ENCODE results near the gene NHSL1.

The NHSL1 gene

GRCh38 chr6:138512609-138513008 is 13.3 kb upstream of the NHSL1 start:
- Histone ChIP-seq H3K9ac (ENCODE audit: low read depth in 1 of 2, low read length in 2 of 2) (no peak overlapping the region), H3K4me1 (ENCODE audit: control insufficient read depth in 1 of 2, insufficient read depth in 2 of 2, low read length in 2 of 2) (peaks cover 11 to 13% of the 10 kb centered on the region in 2 donors), H3K9me3 (ENCODE audit: control insufficient read depth in 1 of 2, low read length in 2 of 2) (no peaks in the 10 kb centered on the region), H3K27me3 (ENCODE audit: control insufficient read depth in 1 of 2, insufficient read depth in 2 of 2, low read length in 2 of 2) (no peaks in the 10 kb centered on the region), H3K36me3 (ENCODE audit: control insufficient read depth in 1 of 2, insufficient read depth in 2 of 2, low read length in 2 of 2) (no peaks in the 10 kb centered on the region), H3K27ac (ENCODE audit: low read depth, low read length) (no peak overlapping the region), H3K4me3 (ENCODE audit: low read depth in 1 of 2, low read length in 2 of 2) (no peak overlapping the region)

GRCh38 chr6:138510093-138510492 is 10.8 kb upstream of the NHSL1 start:
- Histone ChIP-seq H3K27me3 (ENCODE audit: control insufficient read depth in 1 of 2, insufficient read depth in 2 of 2, low read length in 2 of 2) (no peaks in the 10 kb centered on the region), H3K36me3 (ENCODE audit: control insufficient read depth in 1 of 2, insufficient read depth in 2 of 2, low read length in 2 of 2) (no peaks in the 10 kb centered on the region), H3K27ac (ENCODE audit: low read depth, low read length) (no peak overlapping the region), H3K4me3 (ENCODE audit: low read depth in 1 of 2, low read length in 2 of 2) (no peak overlapping the region), H3K4me1 (ENCODE audit: control insufficient read depth in 1 of 2, insufficient read depth in 2 of 2, low read length in 2 of 2) (peaks cover 22 to 32% of the 10 kb centered on the region in 2 donors), H3K9ac (ENCODE audit: low read depth in 1 of 2, low read length in 2 of 2) (no peak overlapping the region), H3K9me3 (ENCODE audit: control insufficient read depth in 1 of 2, low read length in 2 of 2) (no peaks in the 10 kb centered on the region)

DNA sequence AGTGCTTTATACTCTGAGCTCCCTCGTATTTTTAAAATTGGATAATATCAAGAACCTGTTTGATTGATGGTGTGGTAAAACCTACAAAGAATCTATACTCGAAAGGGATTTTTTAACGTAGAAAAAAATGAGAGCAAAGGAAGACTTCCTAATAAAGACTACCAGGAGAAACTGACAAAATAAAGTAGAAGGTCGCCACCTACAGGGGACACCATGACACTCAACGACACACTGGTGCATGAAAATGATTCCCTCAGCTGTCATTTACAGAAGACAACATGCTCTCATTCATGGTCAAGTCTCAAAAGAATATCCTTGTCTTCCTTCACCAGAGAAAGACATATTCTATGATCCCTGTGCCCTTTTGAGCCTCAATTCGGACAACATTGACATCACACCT is 10.1 kb upstream of the NHSL1 start:
- H3K9me3 ChIP-seq (ENCODE audit: control insufficient read depth in 1 of 2, low read length in 2 of 2): no peaks in the 10 kb centered on the region
- no peak overlapping the region for H3K9ac ChIP-seq (ENCODE audit: low read depth in 1 of 2, low read length in 2 of 2)
- no peak overlapping the region for H3K27ac ChIP-seq (ENCODE audit: low read depth, low read length)
- H3K4me1 ChIP-seq (ENCODE audit: control insufficient read depth in 1 of 2, insufficient read depth in 2 of 2, low read length in 2 of 2): peaks cover 26 to 39% of the 10 kb centered on the region in 2 donors
- no peaks in the 10 kb centered on the region for H3K27me3 ChIP-seq (ENCODE audit: control insufficient read depth in 1 of 2, insufficient read depth in 2 of 2, low read length in 2 of 2)
- no peaks in the 10 kb centered on the region for H3K36me3 ChIP-seq (ENCODE audit: control insufficient read depth in 1 of 2, insufficient read depth in 2 of 2, low read length in 2 of 2)
- no peak overlapping the region for H3K4me3 ChIP-seq (ENCODE audit: low read depth in 1 of 2, low read length in 2 of 2)

GRCh38 chr6:138508676-138508988 is 9.3 kb upstream of the NHSL1 start:
- no peaks in the 10 kb centered on the region for H3K9me3 ChIP-seq (ENCODE audit: control insufficient read depth in 1 of 2, low read length in 2 of 2)
- H3K9ac ChIP-seq (ENCODE audit: low read depth in 1 of 2, low read length in 2 of 2): peak overlapping the region in 1 of 2 donors; percentile 20
- H3K27ac ChIP-seq (ENCODE audit: low read depth, low read length): no peak overlapping the region
- H3K4me3 ChIP-seq (ENCODE audit: low read depth in 1 of 2, low read length in 2 of 2): peak overlapping the region in 1 of 2 donors; percentile 30
- H3K36me3 ChIP-seq (ENCODE audit: control insufficient read depth in 1 of 2, insufficient read depth in 2 of 2, low read length in 2 of 2): no peaks in the 10 kb centered on the region
- H3K27me3 ChIP-seq (ENCODE audit: control insufficient read depth in 1 of 2, insufficient read depth in 2 of 2, low read length in 2 of 2): no peaks in the 10 kb centered on the region
- peaks cover 26 to 40% of the 10 kb centered on the region in 2 donors for H3K4me1 ChIP-seq (ENCODE audit: control insufficient read depth in 1 of 2, insufficient read depth in 2 of 2, low read length in 2 of 2)

GRCh38 chr6:138507977-138508675 is 8.8 kb upstream of the NHSL1 start:
- peaks cover 27 to 41% of the 10 kb centered on the region in 2 donors for H3K4me1 ChIP-seq (ENCODE audit: control insufficient read depth in 1 of 2, insufficient read depth in 2 of 2, low read length in 2 of 2)
- peak overlapping the region in 1 of 2 donors; percentile 20 for H3K9ac ChIP-seq (ENCODE audit: low read depth in 1 of 2, low read length in 2 of 2)
- no peak overlapping the region for H3K27ac ChIP-seq (ENCODE audit: low read depth, low read length)
- H3K9me3 ChIP-seq (ENCODE audit: control insufficient read depth in 1 of 2, low read length in 2 of 2): no peaks in the 10 kb centered on the region
- no peaks in the 10 kb centered on the region for H3K27me3 ChIP-seq (ENCODE audit: control insufficient read depth in 1 of 2, insufficient read depth in 2 of 2, low read length in 2 of 2)
- H3K36me3 ChIP-seq (ENCODE audit: control insufficient read depth in 1 of 2, insufficient read depth in 2 of 2, low read length in 2 of 2): no peaks in the 10 kb centered on the region
- peak overlapping the region in 1 of 2 donors; percentile 30 for H3K4me3 ChIP-seq (ENCODE audit: low read depth in 1 of 2, low read length in 2 of 2)

DNA sequence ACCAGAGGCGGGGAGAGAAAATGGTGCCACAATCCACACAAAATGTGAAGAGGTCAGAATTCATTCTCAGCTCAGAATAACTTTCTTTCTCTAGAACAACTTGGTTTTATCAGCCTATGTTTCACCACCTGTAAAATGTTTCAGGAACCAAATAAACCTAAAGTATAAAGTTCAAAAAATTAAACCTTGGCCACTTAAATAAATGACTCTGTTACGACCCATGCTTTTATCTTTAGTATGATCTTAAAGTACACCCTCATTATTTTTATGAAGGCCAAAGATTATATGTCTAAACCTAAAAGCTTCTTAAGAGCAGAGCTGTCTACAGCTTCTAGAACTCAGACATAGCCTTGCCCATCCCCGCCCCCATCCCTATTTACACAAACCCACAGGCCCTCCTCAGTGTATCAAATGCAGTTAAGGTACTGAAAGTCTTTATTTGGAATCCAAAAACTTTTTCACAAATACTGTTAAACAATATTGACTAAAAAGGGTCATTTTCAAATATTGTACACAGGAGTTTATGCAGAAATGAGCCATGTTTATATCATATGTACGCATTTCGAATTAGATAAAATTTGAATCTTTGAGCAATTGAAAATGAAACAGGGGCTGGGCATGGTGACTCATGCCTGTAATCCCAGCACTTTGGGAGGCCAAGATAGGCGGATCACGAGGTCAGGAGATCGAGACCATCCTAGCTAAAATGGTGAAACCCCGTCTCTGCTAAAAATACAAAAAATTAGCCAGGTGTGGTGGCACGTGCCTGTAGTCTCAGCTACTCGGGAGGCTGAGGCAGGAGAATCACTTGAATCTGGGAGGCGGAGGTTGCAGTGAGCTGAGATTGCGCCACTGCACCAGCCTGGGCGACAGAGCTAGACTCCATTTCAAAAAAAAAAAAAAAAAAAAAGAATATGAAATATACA is 5.7 kb upstream of the NHSL1 start:
- peak overlapping the region; percentile 60 for H3K27ac ChIP-seq (ENCODE audit: low read depth, low read length)
- peaks cover 42 to 64% of the 10 kb centered on the region in 2 donors for H3K4me1 ChIP-seq (ENCODE audit: control insufficient read depth in 1 of 2, insufficient read depth in 2 of 2, low read length in 2 of 2)

DNA sequence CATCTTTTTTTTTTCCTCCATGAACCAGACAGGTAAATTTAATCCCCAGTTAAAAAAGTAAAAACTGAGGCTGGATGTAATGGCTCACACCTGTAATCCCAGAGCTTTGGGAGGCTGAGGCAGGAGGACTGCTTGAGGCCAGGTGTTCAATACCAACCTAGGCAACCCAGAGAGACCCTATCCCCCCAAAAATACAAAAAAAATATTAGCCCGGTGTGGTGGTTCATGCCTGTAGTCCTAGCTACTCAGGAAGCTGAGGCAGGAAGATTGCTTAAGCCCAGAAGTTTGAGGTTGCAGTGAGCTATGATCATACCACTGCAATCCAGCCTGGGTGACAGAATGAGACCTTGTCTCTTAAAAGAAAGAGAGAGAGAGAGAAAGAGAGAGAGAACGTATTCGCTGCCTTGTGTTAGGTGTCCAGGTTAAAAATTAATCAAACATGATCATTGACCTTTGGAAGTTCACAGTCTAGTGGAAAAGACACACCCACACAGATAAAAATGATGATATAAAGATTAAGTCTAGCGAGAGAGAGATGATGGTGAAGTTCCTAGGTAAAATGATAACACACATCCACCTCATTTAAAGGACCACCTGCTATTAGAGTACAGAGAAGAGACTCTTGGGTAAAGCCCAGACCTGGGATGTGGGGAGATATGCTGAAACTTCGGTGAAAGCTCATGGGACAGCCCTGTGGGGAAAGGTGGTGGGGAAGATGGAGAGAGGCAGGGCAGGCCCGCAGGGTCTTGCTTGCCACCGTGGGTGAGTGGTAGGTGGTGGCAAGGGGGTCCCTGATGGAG is 4.8 kb upstream of the NHSL1 start:
- H3K4me3 ChIP-seq (ENCODE audit: low read depth in 1 of 2, low read length in 2 of 2): peak overlapping the region; percentile 34 to 46
- H3K9ac ChIP-seq (ENCODE audit: low read depth in 1 of 2, low read length in 2 of 2): peak overlapping the region in 1 of 2 donors; percentile 38
- H3K4me1 ChIP-seq (ENCODE audit: control insufficient read depth in 1 of 2, insufficient read depth in 2 of 2, low read length in 2 of 2): peaks cover 45 to 70% of the 10 kb centered on the region in 2 donors
- H3K27me3 ChIP-seq (ENCODE audit: control insufficient read depth in 1 of 2, insufficient read depth in 2 of 2, low read length in 2 of 2): no peaks in the 10 kb centered on the region
- H3K36me3 ChIP-seq (ENCODE audit: control insufficient read depth in 1 of 2, insufficient read depth in 2 of 2, low read length in 2 of 2): no peaks in the 10 kb centered on the region
- H3K9me3 ChIP-seq (ENCODE audit: control insufficient read depth in 1 of 2, low read length in 2 of 2): no peaks in the 10 kb centered on the region
- peak overlapping the region; percentile 60 for H3K27ac ChIP-seq (ENCODE audit: low read depth, low read length)

More for the DNA sequence above, 5.7 kb upstream of the NHSL1 start:
- H3K27me3 ChIP-seq (ENCODE audit: control insufficient read depth in 1 of 2, insufficient read depth in 2 of 2, low read length in 2 of 2): no peaks in the 10 kb centered on the region
- H3K9me3 ChIP-seq (ENCODE audit: control insufficient read depth in 1 of 2, low read length in 2 of 2): no peaks in the 10 kb centered on the region
- peak overlapping the region; percentile 18 to 36 for H3K4me3 ChIP-seq (ENCODE audit: low read depth in 1 of 2, low read length in 2 of 2)
- H3K9ac ChIP-seq (ENCODE audit: low read depth in 1 of 2, low read length in 2 of 2): no peak overlapping the region
- H3K36me3 ChIP-seq (ENCODE audit: control insufficient read depth in 1 of 2, insufficient read depth in 2 of 2, low read length in 2 of 2): no peaks in the 10 kb centered on the region

DNA sequence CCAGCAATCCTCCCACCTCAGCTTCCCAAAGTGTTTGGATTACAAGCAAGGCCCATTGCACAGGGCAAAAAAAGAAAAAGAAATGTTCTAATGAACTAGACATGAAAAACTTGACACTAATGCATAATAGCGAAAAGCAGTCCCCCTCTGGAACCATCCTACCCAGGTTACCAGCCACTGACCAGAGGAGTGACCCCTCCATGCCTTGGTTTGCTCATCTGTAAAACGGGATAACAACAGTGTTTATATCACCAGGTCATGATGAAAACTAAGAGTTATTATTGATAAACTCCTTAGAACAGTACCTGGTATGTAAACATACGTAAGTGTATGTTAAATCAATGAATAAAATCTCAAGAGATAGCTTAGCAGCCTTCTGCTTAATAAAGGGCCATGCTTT is 3.3 kb upstream of the NHSL1 start:
- H3K27ac ChIP-seq (ENCODE audit: low read depth, low read length): no peak overlapping the region
- H3K4me1 ChIP-seq (ENCODE audit: control insufficient read depth in 1 of 2, insufficient read depth in 2 of 2, low read length in 2 of 2): peaks cover 34 to 58% of the 10 kb centered on the region in 2 donors

GRCh38 chr6:138500867-138501446 is 1.7 kb upstream of the NHSL1 start:
- Histone ChIP-seq H3K36me3 (ENCODE audit: control insufficient read depth in 1 of 2, insufficient read depth in 2 of 2, low read length in 2 of 2) (no peaks in the 10 kb centered on the region), H3K27me3 (ENCODE audit: control insufficient read depth in 1 of 2, insufficient read depth in 2 of 2, low read length in 2 of 2) (no peaks in the 10 kb centered on the region), H3K9ac (ENCODE audit: low read depth in 1 of 2, low read length in 2 of 2) (no peak overlapping the region), H3K4me3 (ENCODE audit: low read depth in 1 of 2, low read length in 2 of 2) (no peak overlapping the region), H3K27ac (ENCODE audit: low read depth, low read length) (no peak overlapping the region), H3K4me1 (ENCODE audit: control insufficient read depth in 1 of 2, insufficient read depth in 2 of 2, low read length in 2 of 2) (peaks cover 27 to 45% of the 10 kb centered on the region in 2 donors), H3K9me3 (ENCODE audit: control insufficient read depth in 1 of 2, low read length in 2 of 2) (no peaks in the 10 kb centered on the region)

More for the DNA sequence above, 3.3 kb upstream of the NHSL1 start:
- H3K4me3 ChIP-seq (ENCODE audit: low read depth in 1 of 2, low read length in 2 of 2): no peak overlapping the region
- H3K9me3 ChIP-seq (ENCODE audit: control insufficient read depth in 1 of 2, low read length in 2 of 2): no peaks in the 10 kb centered on the region
- H3K9ac ChIP-seq (ENCODE audit: low read depth in 1 of 2, low read length in 2 of 2): no peak overlapping the region
- no peaks in the 10 kb centered on the region for H3K27me3 ChIP-seq (ENCODE audit: control insufficient read depth in 1 of 2, insufficient read depth in 2 of 2, low read length in 2 of 2)
- H3K36me3 ChIP-seq (ENCODE audit: control insufficient read depth in 1 of 2, insufficient read depth in 2 of 2, low read length in 2 of 2): no peaks in the 10 kb centered on the region

Data from duodenal mucosa (tissue), 2 donors.